ENCODE results near the gene HPCA.

DNA sequence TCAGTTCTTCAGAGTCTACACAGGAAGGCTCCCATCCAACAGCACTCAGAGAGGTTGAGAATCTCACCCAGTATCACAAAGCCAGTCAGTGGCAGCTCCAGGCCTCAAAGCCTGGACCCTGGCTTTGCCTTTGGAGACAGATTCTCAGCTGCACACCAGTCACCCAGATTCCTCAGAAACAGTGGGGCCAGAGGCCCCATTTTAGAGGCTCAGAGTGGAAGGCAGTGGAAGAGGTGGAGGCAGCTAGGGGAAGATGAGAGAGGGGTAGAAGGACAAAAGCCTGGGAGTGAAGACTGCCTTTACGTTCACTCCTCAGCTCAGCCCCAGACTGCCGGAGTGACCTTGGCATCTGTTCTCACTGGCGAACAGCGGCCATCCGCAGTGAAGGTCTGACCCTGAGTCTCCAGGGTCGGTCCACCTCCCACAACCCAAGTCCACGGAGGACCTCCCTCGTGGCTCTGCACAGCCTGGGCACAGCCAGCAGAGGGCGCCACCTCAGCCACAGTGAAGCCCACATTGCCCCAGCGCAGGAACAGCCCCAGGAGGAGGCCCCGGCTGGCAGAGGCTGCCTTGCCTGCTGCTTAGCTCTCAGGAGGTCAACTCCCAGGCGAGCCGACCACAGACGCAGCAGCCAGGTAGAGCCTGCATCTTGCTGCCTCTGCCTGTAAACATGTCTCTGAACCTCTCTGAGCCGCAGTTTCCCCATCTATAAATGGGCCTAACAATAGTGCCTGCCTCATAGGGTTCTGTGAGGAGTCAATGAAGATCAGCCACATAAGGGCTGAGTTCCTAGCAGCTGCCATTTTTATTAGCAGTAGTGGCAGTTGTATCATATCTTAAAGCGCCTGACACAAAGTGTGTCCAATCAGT, 9.7 kb upstream of the HPCA start:
- TF ChIP-seq, protein P1, sequence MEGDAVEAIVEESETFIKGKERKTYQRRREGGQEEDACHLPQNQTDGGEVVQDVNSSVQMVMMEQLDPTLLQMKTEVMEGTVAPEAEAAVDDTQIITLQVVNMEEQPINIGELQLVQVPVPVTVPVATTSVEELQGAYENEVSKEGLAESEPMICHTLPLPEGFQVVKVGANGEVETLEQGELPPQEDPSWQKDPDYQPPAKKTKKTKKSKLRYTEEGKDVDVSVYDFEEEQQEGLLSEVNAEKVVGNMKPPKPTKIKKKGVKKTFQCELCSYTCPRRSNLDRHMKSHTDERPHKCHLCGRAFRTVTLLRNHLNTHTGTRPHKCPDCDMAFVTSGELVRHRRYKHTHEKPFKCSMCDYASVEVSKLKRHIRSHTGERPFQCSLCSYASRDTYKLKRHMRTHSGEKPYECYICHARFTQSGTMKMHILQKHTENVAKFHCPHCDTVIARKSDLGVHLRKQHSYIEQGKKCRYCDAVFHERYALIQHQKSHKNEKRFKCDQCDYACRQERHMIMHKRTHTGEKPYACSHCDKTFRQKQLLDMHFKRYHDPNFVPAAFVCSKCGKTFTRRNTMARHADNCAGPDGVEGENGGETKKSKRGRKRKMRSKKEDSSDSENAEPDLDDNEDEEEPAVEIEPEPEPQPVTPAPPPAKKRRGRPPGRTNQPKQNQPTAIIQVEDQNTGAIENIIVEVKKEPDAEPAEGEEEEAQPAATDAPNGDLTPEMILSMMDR (IDR thresholded peaks at IDR 0.05), result peak; percentile 51 to 90 (median 82)
- no peak for TF ChIP-seq POLR2A (IDR thresholded peaks at IDR 0.05)

Data from heart left ventricle (tissue), 13 donors.